Transverse colon (tissue), 3 donors: Measurements from ENCODE around the gene RNF17.

Source experiments
- POLR2A ChIP-seq: fragments of 450-650 bp; IDR thresholded peaks from one replicate; pipeline ENCODE4 v1.6.1; 2016; ENCODE audit warnings: antibody characterized with exemption, mild to moderate bottlenecking, moderate library complexity
- TF ChIP-seq, protein P1 (sequence below), 5 experiments: fragments of 200-600 bp in 3 of 5; fragments of 450-650 bp in 2 of 5; sonication (generic) in 3 of 5; IDR thresholded peaks; 1 replicate in 2 of 5; 2 replicates in 3 of 5; pipeline ENCODE4 v1.5.1; 2016 to 2017; ENCODE audit warnings: antibody characterized with exemption in 5 of 5, inconsistent platforms in 3 of 5, mild to moderate bottlenecking in 2 of 5, moderate library complexity in 1 of 5

DNA sequence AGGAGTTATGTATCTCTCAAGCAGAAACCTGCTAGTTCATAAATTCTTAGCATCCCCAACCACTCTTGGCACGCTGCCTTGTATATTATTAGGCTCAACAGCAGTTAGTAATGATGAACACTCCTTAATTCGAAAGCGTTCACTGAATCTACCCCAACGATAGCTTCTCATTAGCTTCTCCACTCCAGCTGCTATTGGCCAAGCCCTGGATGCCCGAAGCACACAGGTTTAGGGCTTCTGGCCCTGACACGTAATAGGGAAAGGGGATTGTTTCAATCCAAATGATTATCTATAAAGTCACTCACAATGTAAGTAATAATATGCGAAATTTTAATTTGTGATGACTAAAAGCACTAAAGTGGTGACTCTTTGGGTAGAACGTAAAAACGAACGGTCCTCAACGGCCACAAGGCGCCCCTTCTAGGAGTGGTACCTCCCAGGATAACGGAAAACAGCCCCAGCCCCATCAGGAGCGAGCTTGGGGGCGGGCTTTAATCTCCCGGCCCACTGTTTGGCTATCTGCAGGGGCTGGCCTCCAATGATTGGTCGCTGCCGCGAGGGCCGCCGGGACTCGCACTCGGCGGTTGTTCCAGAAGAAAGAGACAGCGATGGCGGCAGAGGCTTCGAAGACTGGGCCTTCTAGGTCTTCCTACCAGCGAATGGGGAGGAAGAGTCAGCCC is at the start of gene RNF17:
- TF ChIP-seq, protein P1, sequence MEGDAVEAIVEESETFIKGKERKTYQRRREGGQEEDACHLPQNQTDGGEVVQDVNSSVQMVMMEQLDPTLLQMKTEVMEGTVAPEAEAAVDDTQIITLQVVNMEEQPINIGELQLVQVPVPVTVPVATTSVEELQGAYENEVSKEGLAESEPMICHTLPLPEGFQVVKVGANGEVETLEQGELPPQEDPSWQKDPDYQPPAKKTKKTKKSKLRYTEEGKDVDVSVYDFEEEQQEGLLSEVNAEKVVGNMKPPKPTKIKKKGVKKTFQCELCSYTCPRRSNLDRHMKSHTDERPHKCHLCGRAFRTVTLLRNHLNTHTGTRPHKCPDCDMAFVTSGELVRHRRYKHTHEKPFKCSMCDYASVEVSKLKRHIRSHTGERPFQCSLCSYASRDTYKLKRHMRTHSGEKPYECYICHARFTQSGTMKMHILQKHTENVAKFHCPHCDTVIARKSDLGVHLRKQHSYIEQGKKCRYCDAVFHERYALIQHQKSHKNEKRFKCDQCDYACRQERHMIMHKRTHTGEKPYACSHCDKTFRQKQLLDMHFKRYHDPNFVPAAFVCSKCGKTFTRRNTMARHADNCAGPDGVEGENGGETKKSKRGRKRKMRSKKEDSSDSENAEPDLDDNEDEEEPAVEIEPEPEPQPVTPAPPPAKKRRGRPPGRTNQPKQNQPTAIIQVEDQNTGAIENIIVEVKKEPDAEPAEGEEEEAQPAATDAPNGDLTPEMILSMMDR (IDR thresholded peaks at IDR 0.05): no peak
- no peak for TF ChIP-seq POLR2A
